ENCODE data around the gene TFRC.
"Not testable (repeated sequence)": the region's sequence is repeated elsewhere in the genome, so short reads cannot be mapped to it uniquely, and the experiment has no call there.

Gene TFRC

DNA sequence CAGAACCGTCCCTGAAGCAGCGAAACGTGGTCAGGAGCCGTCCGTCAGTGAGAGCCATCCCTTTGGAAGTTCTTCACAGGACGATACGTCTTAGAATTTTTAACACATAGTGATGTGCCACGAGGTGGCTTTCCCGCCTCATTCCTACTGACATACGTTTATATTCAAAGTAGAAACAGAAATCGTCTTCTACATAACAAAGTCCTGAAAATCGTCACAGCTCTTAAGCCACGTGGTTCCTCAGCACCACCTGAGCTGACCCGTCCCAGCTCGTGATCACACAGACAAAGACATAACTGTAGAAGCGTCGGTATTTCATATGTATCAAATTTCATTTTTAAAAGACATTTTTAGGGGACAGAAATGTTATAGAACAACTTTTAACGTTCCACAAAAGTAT lies 73.5 kb downstream of the TFRC start:
- TF ChIP-seq, protein P1, sequence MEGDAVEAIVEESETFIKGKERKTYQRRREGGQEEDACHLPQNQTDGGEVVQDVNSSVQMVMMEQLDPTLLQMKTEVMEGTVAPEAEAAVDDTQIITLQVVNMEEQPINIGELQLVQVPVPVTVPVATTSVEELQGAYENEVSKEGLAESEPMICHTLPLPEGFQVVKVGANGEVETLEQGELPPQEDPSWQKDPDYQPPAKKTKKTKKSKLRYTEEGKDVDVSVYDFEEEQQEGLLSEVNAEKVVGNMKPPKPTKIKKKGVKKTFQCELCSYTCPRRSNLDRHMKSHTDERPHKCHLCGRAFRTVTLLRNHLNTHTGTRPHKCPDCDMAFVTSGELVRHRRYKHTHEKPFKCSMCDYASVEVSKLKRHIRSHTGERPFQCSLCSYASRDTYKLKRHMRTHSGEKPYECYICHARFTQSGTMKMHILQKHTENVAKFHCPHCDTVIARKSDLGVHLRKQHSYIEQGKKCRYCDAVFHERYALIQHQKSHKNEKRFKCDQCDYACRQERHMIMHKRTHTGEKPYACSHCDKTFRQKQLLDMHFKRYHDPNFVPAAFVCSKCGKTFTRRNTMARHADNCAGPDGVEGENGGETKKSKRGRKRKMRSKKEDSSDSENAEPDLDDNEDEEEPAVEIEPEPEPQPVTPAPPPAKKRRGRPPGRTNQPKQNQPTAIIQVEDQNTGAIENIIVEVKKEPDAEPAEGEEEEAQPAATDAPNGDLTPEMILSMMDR (conservative IDR thresholded peaks at IDR 0.05; ENCODE audit: low read length), result no peak
- DNase-seq (ENCODE audit: low read depth), result no peak
- H3K4me3 ChIP-seq (ENCODE audit: low read length), result no peak overlapping the region

DNA sequence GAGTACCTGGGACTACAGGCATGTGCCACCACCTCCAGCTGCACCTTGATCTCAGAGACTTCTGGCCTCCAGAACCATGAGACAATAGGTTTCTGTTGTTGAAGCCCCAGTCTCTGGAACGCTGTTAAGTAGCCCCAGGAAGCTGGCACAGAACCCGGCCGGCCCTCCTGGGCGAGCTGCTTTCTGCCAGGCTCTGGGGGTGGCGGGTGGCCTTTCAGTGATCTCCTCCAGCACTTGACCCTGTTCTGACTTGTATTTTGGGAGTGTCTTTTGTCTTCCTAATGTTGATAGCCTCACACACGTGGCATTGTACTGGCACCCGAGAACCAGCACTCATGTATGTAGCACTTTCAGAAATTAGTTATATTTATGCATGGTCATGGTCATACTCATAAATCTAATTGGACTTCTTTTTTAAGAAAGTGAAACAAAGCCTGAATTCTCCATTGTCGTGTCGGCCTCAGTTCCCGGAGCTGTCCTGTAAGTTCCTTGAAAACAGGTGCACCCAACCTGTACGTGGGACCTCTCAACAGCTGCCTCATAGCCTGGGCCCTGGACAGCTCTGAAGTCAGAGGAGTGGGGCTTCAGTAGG lies 74.0 kb downstream of the TFRC start:
- no peak overlapping the region for H3K4me3 ChIP-seq (ENCODE audit: low read length)
- TF ChIP-seq, protein P1 (conservative IDR thresholded peaks at IDR 0.05; ENCODE audit: low read length), result no peak
- no peak for DNase-seq (ENCODE audit: low read depth)

DNA sequence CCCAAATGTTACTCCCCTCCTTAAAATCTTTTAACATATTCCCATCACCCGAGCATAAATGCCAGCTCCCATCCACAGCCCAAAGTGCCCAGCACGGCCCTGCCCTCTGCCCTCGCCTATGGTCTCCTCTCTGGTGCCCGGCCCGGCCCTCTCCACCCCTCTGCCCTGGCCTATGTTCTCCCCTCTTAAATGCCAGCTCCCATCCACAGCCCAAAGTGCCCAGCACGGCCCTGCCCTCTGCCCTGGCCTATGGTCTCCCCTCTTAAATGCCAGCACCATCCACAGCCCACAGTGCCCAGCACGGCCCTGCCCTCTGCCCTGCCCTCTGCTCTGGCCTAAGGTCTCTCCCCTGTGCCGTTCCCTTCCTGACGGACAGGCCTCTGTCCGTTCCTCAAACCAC lies 76.6 kb downstream of the TFRC start:
- not testable (repeated sequence) for H3K4me3 ChIP-seq (ENCODE audit: low read length); DNase-seq (ENCODE audit: low read depth)

DNA sequence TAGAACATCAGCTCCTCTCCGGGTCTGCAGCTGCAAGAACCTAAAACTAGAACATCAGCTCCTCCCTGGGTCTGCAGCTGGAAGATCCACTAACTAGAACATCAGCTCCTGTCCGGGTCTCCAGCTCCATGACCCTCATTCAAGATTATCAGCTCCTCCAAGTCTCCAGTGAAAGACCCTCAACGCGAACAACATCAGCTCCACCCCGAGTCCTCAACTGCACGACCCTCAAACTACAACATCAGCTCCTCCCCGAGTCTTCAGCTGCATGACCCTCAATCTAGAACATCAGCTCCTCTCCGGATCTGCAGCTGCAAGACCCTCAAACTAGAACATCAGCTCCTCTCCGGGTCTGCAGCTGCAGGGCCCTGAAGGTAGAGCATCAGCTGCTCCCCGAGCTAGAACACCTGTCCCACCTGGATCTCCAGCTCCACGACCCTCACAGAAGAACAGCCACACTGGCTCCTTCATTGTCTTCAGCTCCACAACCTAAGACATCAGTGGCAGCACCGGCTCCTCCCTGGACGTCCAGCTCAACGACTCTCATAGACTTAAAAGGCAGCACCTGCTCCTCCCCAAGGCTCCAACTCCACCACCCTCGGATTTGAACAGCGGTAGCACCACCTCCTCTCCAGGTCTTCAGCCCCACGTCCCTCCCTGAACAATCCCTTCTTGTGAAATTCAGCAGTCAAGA lies 77.4 kb downstream of the TFRC start:
- not testable (repeated sequence) for DNase-seq (ENCODE audit: low read depth); H3K4me3 ChIP-seq (ENCODE audit: low read length)

DNA sequence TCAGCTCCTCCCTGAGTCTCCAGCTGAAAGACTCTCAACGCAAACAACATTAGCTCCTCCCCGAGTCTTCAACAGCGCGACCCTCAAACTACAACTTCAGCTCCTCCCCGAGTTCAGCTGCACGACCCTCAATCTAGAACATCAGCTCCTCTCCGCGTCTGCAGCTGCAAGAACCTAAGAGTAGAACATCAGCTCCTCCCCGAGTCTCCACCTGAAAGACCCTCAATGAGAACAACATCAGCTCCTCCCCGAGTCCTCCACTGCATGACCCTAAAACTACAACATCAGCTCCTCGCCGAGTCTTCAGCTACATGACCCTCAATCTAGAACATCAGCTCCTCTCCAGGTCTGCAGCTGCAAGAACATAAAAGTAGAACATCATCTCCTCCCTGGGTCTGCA lies 78.3 kb downstream of the TFRC start:
- DNase-seq (ENCODE audit: low read depth), result no peak
- H3K4me3 ChIP-seq (ENCODE audit: low read length), result no peak overlapping the region
- TF ChIP-seq, protein P1 (conservative IDR thresholded peaks at IDR 0.05; ENCODE audit: low read length), result no peak

DNA sequence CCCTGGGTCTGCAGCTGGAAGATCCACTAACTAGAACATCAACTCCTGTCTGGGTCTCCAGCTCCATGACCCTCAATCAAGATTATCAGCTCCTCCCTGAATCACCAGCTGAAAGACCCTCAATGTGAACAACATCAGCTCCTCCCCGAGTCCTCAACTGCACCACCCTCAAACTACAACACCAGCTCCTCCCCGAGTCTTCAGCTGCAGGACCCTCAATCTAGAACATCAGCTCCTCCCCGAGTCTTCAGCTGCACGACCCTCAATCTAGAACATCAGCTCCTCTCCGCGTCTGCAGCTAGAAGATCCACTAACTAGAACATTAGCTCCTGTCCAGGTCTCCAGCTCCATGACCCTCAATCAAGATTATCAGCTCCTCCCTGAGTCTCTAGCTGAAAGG lies 79.2 kb downstream of the TFRC start:
- not testable (repeated sequence) for H3K4me3 ChIP-seq (ENCODE audit: low read length); DNase-seq (ENCODE audit: low read depth)

DNA sequence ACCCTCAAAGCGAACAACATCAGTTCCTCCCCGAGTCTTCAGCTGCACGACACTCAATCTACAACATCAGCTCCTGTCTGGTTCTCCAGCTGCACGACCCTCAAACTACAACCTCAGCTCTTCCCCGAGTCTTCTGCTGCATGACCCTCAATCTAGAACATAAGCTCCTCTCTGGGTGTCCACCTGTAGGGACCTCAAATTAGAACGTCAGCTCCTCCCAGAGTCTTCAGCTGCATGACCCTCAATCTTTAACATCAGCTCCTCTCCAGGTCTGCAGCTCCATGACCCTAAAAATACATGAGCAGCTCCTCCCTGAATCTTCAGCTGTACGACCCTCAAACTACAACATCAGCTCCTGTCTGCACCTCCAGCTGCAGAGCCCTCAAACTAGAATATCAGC lies 80.7 kb downstream of the TFRC start:
- DNase-seq (ENCODE audit: low read depth); H3K4me3 ChIP-seq (ENCODE audit: low read length): not testable (repeated sequence)

DNA sequence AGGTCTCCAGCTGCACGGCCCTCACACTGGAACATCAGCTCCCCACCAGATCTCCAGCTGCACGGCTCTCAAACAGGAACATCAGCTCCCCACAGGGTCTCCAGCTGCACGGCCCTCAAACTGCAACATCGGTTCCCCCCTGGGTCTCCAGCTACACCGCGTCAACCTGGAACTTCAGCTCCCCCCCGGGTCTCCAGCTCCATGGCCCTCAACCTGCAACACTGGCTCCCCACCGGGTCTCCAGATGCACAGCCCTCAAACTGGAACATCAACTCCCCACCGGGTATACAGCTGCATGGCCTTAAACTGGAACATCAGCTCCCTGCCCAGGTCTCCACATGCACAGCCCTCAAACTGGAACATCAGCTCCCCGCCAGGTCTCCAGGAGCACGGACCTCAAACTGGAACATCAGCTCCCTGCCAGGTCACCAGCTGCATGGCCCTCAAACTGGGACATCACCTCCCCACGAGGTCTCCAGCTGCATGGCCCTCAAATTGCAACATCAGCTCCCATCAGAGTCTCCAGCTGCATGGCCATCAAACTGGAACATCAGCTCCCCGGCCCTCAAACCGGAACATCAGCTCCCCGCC lies 81.4 kb downstream of the TFRC start:
- not testable (repeated sequence) for DNase-seq (ENCODE audit: low read depth); H3K4me3 ChIP-seq (ENCODE audit: low read length)

DNA sequence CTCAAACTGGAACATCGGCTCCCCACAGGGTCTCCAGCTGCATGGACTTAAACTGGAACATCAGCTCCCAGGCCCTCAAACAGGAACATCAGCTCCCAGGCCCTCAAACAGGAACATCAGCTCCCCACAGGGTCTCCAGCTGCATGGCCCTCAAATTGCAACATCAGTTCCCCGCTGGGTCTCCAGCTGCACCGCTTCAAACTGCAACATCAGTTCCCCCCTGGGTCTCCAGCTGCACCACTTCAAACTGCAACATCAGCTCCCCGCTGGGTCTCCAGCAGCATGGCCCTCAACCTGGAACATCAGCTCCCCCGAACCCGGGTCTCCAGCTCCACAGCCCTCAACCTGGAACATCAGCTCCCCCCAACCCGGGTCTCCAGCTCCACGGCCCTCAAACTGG lies 82.0 kb downstream of the TFRC start:
- TF ChIP-seq, protein P1 (conservative IDR thresholded peaks at IDR 0.05; ENCODE audit: low read length), result no peak
- DNase-seq (ENCODE audit: low read depth), result no peak

More for the DNA sequence above, 82.0 kb downstream of the TFRC start:
- H3K4me3 ChIP-seq (ENCODE audit: low read length), result no peak overlapping the region

All from AG10803 (cell line).